Measurements from ENCODE around the gene GFI1B. TPM values are rescaled to one million over a fixed set of nuclear protein-coding genes. Genes with fewer than 3 reads are reported as not detected.
A peak's percentile ranks its signal among the peaks of the same experiment; 100 is the strongest.

The GFI1B gene
- total RNA-seq, 1 experiment from 2014 or later = 0.77 TPM

- POLR2A ChIA-PET = interaction anchor here (0.7 kb wide), 2 partner anchors 42 to 46 kb away, joined by 3 to 5 read pairs; no protein-coding TSS in a partner anchor
Measured at GRCh38 chr9:132946631-132947295, 31.7 kb upstream of the GFI1B start.

GRCh38 chr9:132947756-132948155 is 30.7 kb upstream of the GFI1B start:
- ChIA-PET CTCF (interaction anchor here (0.6 to 1.4 kb wide), 2 partner anchors 24 to 45 kb away, joined by 3 to 4 read pairs; no protein-coding TSS in a partner anchor), POLR2A (interaction anchor here (0.7 kb wide), 2 partner anchors 43 to 45 kb away, joined by 3 to 5 read pairs; no protein-coding TSS in a partner anchor)
- no peaks in the 10 kb centered on the region for H3K36me3 Mint-ChIP-seq
- peaks cover 29% of the 10 kb centered on the region for H3K4me1 Mint-ChIP-seq
- no peak for TF ChIP-seq ATF1 (CRISPR knock-in tag; IDR thresholded peaks at IDR 0.05)
- TF ChIP-seq ZNF232 (CRISPR knock-in tag; IDR thresholded peaks at IDR 0.05) = no peak
- no peak for TF ChIP-seq ZNF121 (CRISPR knock-in tag; IDR thresholded peaks at IDR 0.05)
- TF ChIP-seq IRF1 (CRISPR knock-in tag; IDR thresholded peaks at IDR 0.05) = no peak
- TF ChIP-seq GTF2I (CRISPR knock-in tag; conservative IDR thresholded peaks at IDR 0.05) = no peak
- no peak for TF ChIP-seq NFE2L1 (CRISPR knock-in tag; IDR thresholded peaks at IDR 0.05)
- DNase-seq (ENCODE audit: low spot score) = no peak
- no peaks in the 10 kb centered on the region for H3K27me3 Mint-ChIP-seq (ENCODE audit: low read depth)
- no peaks in the 10 kb centered on the region for H3K9me3 Mint-ChIP-seq
- H3K4me3 Mint-ChIP-seq = no peak overlapping the region
- no peak for ATAC-seq
- peak overlapping the region; percentile 3; the same call in 1 of the 2 replicates for H3K27ac Mint-ChIP-seq

More at GRCh38 chr9:132946631-132947295, 31.7 kb upstream of the GFI1B start:
- no peaks in the 10 kb centered on the region for H3K36me3 Mint-ChIP-seq
- DNase-seq (ENCODE audit: low spot score) = no peak
- CTCF ChIA-PET = interaction anchor here (0.5 to 1.4 kb wide), 4 partner anchors 25 to 625 kb away, joined by 3 to 4 read pairs (median 3); no protein-coding TSS in a partner anchor
- peak; percentile 25 for ATAC-seq
- no peaks in the 10 kb centered on the region for H3K27me3 Mint-ChIP-seq (ENCODE audit: low read depth)
- H3K4me1 Mint-ChIP-seq = peaks cover 38% of the 10 kb centered on the region
- H3K27ac Mint-ChIP-seq = peak overlapping the region; percentile 51; the same call in 1 of the 2 replicates
- no peaks in the 10 kb centered on the region for H3K9me3 Mint-ChIP-seq
- TF ChIP-seq HMGXB4 (CRISPR knock-in tag; IDR thresholded peaks at IDR 0.05) = no peak
- TF ChIP-seq ETV6 (CRISPR knock-in tag; IDR thresholded peaks at IDR 0.05) = no peak
- TF ChIP-seq ZNF121 (CRISPR knock-in tag; IDR thresholded peaks at IDR 0.05) = no peak
- TF ChIP-seq NR2C2 (CRISPR knock-in tag; IDR thresholded peaks at IDR 0.05) = no peak
- TF ChIP-seq ELF4 (CRISPR knock-in tag; IDR thresholded peaks at IDR 0.05; ENCODE audit: low read depth) = no peak
- no peak for TF ChIP-seq ARID4B (CRISPR knock-in tag; IDR thresholded peaks at IDR 0.05; ENCODE audit: borderline replicate concordance)
- no peak for TF ChIP-seq ZNF232 (CRISPR knock-in tag; IDR thresholded peaks at IDR 0.05)
- no peak for TF ChIP-seq ZNF263 (CRISPR knock-in tag; IDR thresholded peaks at IDR 0.05; ENCODE audit: low read depth)
- no peak for TF ChIP-seq SMAD3 (CRISPR knock-in tag; IDR thresholded peaks at IDR 0.05; ENCODE audit: borderline replicate concordance)
- TF ChIP-seq MLX (CRISPR knock-in tag; IDR thresholded peaks at IDR 0.05) = no peak
- H3K4me3 Mint-ChIP-seq = no peak overlapping the region

Data from WTC11 (cell line).